Adrenal gland (tissue), 12 donors: ENCODE measurements around the gene ACOT7. TPM values are rescaled to one million over a fixed set of nuclear protein-coding genes. Genes with fewer than 3 reads are reported as not detected.
"Not testable (repeated sequence)": the region's sequence is repeated elsewhere in the genome, so short reads cannot be mapped to it uniquely, and the experiment has no call there.

ENCODE experiments used
- DNase-seq, 7 donors: peaks; one replicate each; pipeline ENCODE4 v3.0.0-alpha.2; 2019 to 2020
- H3K27ac ChIP-seq, 5 donors: fragments of 200-600 bp; sonication (generic) in 4 of 5; 1 replicate in 3 of 5; 2 replicates in 2 of 5; pipeline versions ENCODE4 v1.5.1 to v1.8.0; 2016 to 2020; ENCODE audit warnings: mild to moderate bottlenecking in 1 of 5
- H3K27me3 ChIP-seq: fragments of 200-600 bp; 2 replicates; pipeline ENCODE4 v1.8.0; 2021
- H3K36me3 ChIP-seq, 2 donors: fragments of 200-600 bp; replicated peaks in 1 of 2; 1 replicate in 1 of 2; 2 replicates in 1 of 2; pipeline versions ENCODE4 v1.5.1 to v1.8.0; 2018 to 2022
- H3K4me1 ChIP-seq, 2 donors: fragments of 200-600 bp; replicated peaks in 1 of 2; 1 replicate in 1 of 2; 2 replicates in 1 of 2; pipeline versions ENCODE4 v1.5.1 to v1.8.0; 2018 to 2021
- H3K4me3 ChIP-seq, 4 donors: fragments of 200-600 bp; sonication (generic) in 3 of 4; one replicate each; pipeline ENCODE4 v1.5.1; 2016 to 2018
- H3K9me3 ChIP-seq, 3 donors: fragments of 200-600 bp; sonication (generic) in 1 of 3; replicated peaks in 1 of 3; 1 replicate in 2 of 3; 2 replicates in 1 of 3; pipeline versions ENCODE4 v1.5.1 to v1.8.0; 2016 to 2021
- CTCF ChIP-seq, 6 experiments: fragments of 450-650 bp in 4 of 6; fragments of 200-600 bp in 2 of 6; sonication (generic) in 1 of 6; IDR thresholded peaks; 1 replicate in 5 of 6; 2 replicates in 1 of 6; pipeline versions ENCODE4 v1.5.1 to v1.8.0; 2016 to 2021; ENCODE audit warnings: antibody characterized with exemption in 6 of 6, mild to moderate bottlenecking in 2 of 6, moderate library complexity in 1 of 6
- POLR2A ChIP-seq, 2 donors: fragments of 450-650 bp; IDR thresholded peaks; one replicate each; pipeline ENCODE4 v1.6.1; 2017; ENCODE audit warnings: antibody characterized with exemption in 2 of 2, mild to moderate bottlenecking in 2 of 2, moderate library complexity in 1 of 2
- WGBS, 4 donors: extraction: QIAGEN DNeasy Blood & Tissue Kit in 2 of 4; methylation state at CpG; one replicate each; pipeline versions ENCODE4 v1.1.5 to v1.1.7; 2013 to 2017; 5-methylcytosine and 5-hydroxymethylcytosine counted together
- intact Hi-C, 2 donors: fragments of 100-400 bp; cut with DNase I; formaldehyde crosslinking; loops; one replicate each; pipeline versions ENCODE4 v1.14.1 to v1.15.0; 2022 to 2023
- microRNA-seq, 3 donors: library from miRNA; unstranded; fragments of <30 nt; microRNA quantifications; one replicate each; pipeline ENCODE4, GENCODE V29; 2017 to 2020
- polyA plus RNA-seq, 3 donors: library from polyadenylated mRNA; stranded (reverse); fragments of 200-250 nt in 2 of 3; fragments of 350-450 nt in 1 of 3; fragmentation: Illumina TruSeq in 1 of 3; extraction: RNeasy Lipid Tissue Mini Kit (QIAGEN cat#74804) in 1 of 3; gene quantifications; one replicate each; pipeline ENCODE4 v1.2.3, GENCODE V29; 2013 to 2014
- small RNA-seq, 2 donors: library from RNA; depleted of rRNA; stranded (forward); fragments of <200 nt; gene quantifications; one replicate each; pipeline ENCODE3, GENCODE V24; 2016
- total RNA-seq, 9 donors: library from RNA; depleted of rRNA in 4 of 9; stranded (reverse); fragments of >200 nt in 4 of 9; fragments of 120-200 nt in 1 of 9; fragmentation: NEBNext Ultra II Directional in 1 of 9; extraction: Animal tissue kit (Norgen Biotek cat#: 25700) in 1 of 9; gene quantifications; one replicate each; pipeline versions ENCODE4 v1.1.0 to v1.2.4, GENCODE V29; 2013 to 2023
- donor health status: healthy with polysubstance abuse.
- donor health status: Bipolar disorder and iron deficiency.
- donor health status: DM: yes; HTN: yes; CAD: no.
- donor health status: DM: no; HTN: no; CAD: no.
- donor health status: DM: no; HTN: no; CAD: no.
- donor health status: DM: yes; HTN: yes; CAD: no.

ACOT7 gene
- total and polyA plus RNA-seq, 12 donors, result 8.4 to 29.4 (median 14.5) TPM

GRCh38 chr1:6221210-6221784 lies 172.3 kb downstream of the ACOT7 start:
- Histone ChIP-seq H3K36me3 (peaks cover 0 to 30% of the 10 kb centered on the region in 2 donors), H3K9me3 (no peaks in the 10 kb centered on the region), H3K27me3 (no peaks in the 10 kb centered on the region), H3K4me1 (peaks cover 6 to 19% of the 10 kb centered on the region in 2 donors), H3K27ac (no peak overlapping the region), H3K4me3 (no peak overlapping the region)
- intact Hi-C loops, result no loop called here
- 94 to 96% (median 96%) methylated on average over 12 of the region's 12 CpGs for WGBS, 4 donors
- no peak for TF ChIP-seq POLR2A (IDR thresholded peaks at IDR 0.05)
- TF ChIP-seq CTCF (IDR thresholded peaks at IDR 0.05), result no peak
- DNase-seq, result no peak

GRCh38 chr1:6220236-6220635 lies 173.3 kb downstream of the ACOT7 start:
- Histone ChIP-seq H3K9me3 (no peaks in the 10 kb centered on the region), H3K27ac (no peak overlapping the region), H3K4me3 (no peak overlapping the region), H3K4me1 (peaks cover 6 to 18% of the 10 kb centered on the region in 2 donors), H3K27me3 (no peaks in the 10 kb centered on the region), H3K36me3 (peaks cover 0 to 21% of the 10 kb centered on the region in 2 donors)
- no peak for DNase-seq
- WGBS, 4 donors, result 85 to 94% (median 90%) methylated on average over 7 to 8 of the region's 8 CpGs
- intact Hi-C loops, result no loop called here
- TF ChIP-seq CTCF (IDR thresholded peaks at IDR 0.05) (no peak), POLR2A (IDR thresholded peaks at IDR 0.05) (no peak)

- H3K9me3 ChIP-seq, H3K27me3 ChIP-seq, H3K4me3 ChIP-seq, intact Hi-C loops, DNase-seq, H3K27ac ChIP-seq: not testable (repeated sequence)
- 82 to 88% (median 87%) methylated on average over 11 of the region's 11 CpGs for WGBS, 4 donors
- Histone ChIP-seq H3K36me3 (peaks cover 0 to 15% of the 10 kb centered on the region in 2 donors), H3K4me1 (peaks cover 5 to 12% of the 10 kb centered on the region in 2 donors)
Measured at GRCh38 chr1:6219641-6220040, 173.9 kb downstream of the ACOT7 start.

- Histone ChIP-seq H3K27me3 (no peaks in the 10 kb centered on the region), H3K4me3 (no peak overlapping the region), H3K4me1 (peaks cover 0 to 6% of the 10 kb centered on the region in 2 donors), H3K36me3 (peaks cover 0 to 4% of the 10 kb centered on the region in 2 donors), H3K9me3 (no peaks in the 10 kb centered on the region), H3K27ac (no peak overlapping the region)
- intact Hi-C loops, result no loop called here
- DNase-seq, result no peak
- no peak for TF ChIP-seq POLR2A (IDR thresholded peaks at IDR 0.05)
- no peak for TF ChIP-seq CTCF (IDR thresholded peaks at IDR 0.05)
- WGBS, 4 donors, result 89 to 92% (median 90%) methylated on average over 16 of the region's 16 CpGs
Measured at GRCh38 chr1:6218375-6219164, 175.0 kb downstream of the ACOT7 start.

Small RNA genes lying within 50 kb of the gene (microRNA-seq; reads per million reads assigned to microRNA genes)
- gene MIR4252, result 0 reads per million in 3 donors

Small RNA genes lying within 50 kb of the gene (small RNA-seq; reads per million reads assigned to genes)
- 0 reads per million in 2 donors for gene MIR4252

Other genes with a start within 250 kb of the ACOT7 start
- 1 to 10 TPM in 3 of 9 donors, under 1 TPM in 4, not detected in 2; 0.07 to 8.9 (median 0.32) TPM for gene CHD5, start 213.4 kb downstream of the ACOT7 start, total RNA-seq
- gene CHD5, start 213.4 kb downstream of the ACOT7 start, polyA plus RNA-seq, result 10 to 100 TPM in 1 of 3 donors, 1 to 10 TPM in 2; 1.8 to 56.5 (median 4.9) TPM
- gene RPL22, start 194.2 kb downstream of the ACOT7 start, total RNA-seq, result 100 to 1,000 TPM in 7 of 9 donors, 10 to 100 TPM in 2; 78.5 to 350 (median 291) TPM
- 100 to 1,000 TPM; 737 to 898 (median 819) TPM for gene RPL22, start 194.2 kb downstream of the ACOT7 start, polyA plus RNA-seq
- 10 to 100 TPM in 5 of 9 donors, 1 to 10 TPM in 4; 2.2 to 16.5 (median 10.8) TPM for gene RNF207, start 187.6 kb downstream of the ACOT7 start, total RNA-seq
- 10 to 100 TPM in 2 of 3 donors, 1 to 10 TPM in 1; 3.8 to 47.4 (median 17.1) TPM for gene RNF207, start 187.6 kb downstream of the ACOT7 start, polyA plus RNA-seq
- gene ICMT, start 157.8 kb downstream of the ACOT7 start, total RNA-seq, result 100 to 1,000 TPM in 1 of 9 donors, 10 to 100 TPM in 8; 42.0 to 120 (median 68.0) TPM
- 10 to 100 TPM; 12.6 to 98.0 (median 17.0) TPM for gene ICMT, start 157.8 kb downstream of the ACOT7 start, polyA plus RNA-seq
- gene HES3, start 149.6 kb downstream of the ACOT7 start, total RNA-seq, result not detected
- not detected for gene HES3, start 149.6 kb downstream of the ACOT7 start, polyA plus RNA-seq
- gene GPR153, start 132.7 kb downstream of the ACOT7 start, total RNA-seq, result 1 to 10 TPM; 1.3 to 5.9 (median 3.1) TPM
- 1 to 10 TPM in 2 of 3 donors, under 1 TPM in 1; 0.86 to 3.2 (median 2.4) TPM for gene GPR153, start 132.7 kb downstream of the ACOT7 start, polyA plus RNA-seq
- gene HES2, start 26.2 kb upstream of the ACOT7 start, total RNA-seq, result under 1 TPM in 3 of 9 donors, not detected in 6; 0.07 to 0.18 (median 0.14) TPM
- under 1 TPM in 2 of 3 donors, not detected in 1; 0.04 to 0.10 TPM for gene HES2, start 26.2 kb upstream of the ACOT7 start, polyA plus RNA-seq
- 10 to 100 TPM in 1 of 9 donors, 1 to 10 TPM in 7, under 1 TPM in 1; 0.67 to 10.8 (median 5.5) TPM for gene ESPN, start 31.0 kb upstream of the ACOT7 start, total RNA-seq
- gene ESPN, start 31.0 kb upstream of the ACOT7 start, polyA plus RNA-seq, result 1 to 10 TPM in 2 of 3 donors, under 1 TPM in 1; 0.16 to 9.8 (median 6.8) TPM
- 10 to 100 TPM in 4 of 9 donors, 1 to 10 TPM in 5; 2.4 to 36.4 (median 8.8) TPM for gene TNFRSF25, start 72.4 kb upstream of the ACOT7 start, total RNA-seq
- 100 to 1,000 TPM in 1 of 3 donors, 10 to 100 TPM in 1, 1 to 10 TPM in 1; 1.2 to 169 (median 63.8) TPM for gene TNFRSF25, start 72.4 kb upstream of the ACOT7 start, polyA plus RNA-seq
- gene PLEKHG5, start 97.9 kb upstream of the ACOT7 start, total RNA-seq, result 10 to 100 TPM in 8 of 9 donors, 1 to 10 TPM in 1; 4.1 to 29.2 (median 17.0) TPM
- gene PLEKHG5, start 97.9 kb upstream of the ACOT7 start, polyA plus RNA-seq, result 10 to 100 TPM in 2 of 3 donors, 1 to 10 TPM in 1; 2.0 to 96.3 (median 23.0) TPM
- gene NOL9, start 160.7 kb upstream of the ACOT7 start, total RNA-seq, result 10 to 100 TPM; 10.3 to 39.7 (median 24.7) TPM
- 10 to 100 TPM in 1 of 3 donors, 1 to 10 TPM in 2; 5.9 to 14.3 (median 8.0) TPM for gene NOL9, start 160.7 kb upstream of the ACOT7 start, polyA plus RNA-seq
- gene TAS1R1, start 161.5 kb upstream of the ACOT7 start, total RNA-seq, result under 1 TPM in 4 of 9 donors, not detected in 5; 0.11 to 0.83 (median 0.47) TPM
- under 1 TPM; 0.27 to 0.40 (median 0.37) TPM for gene TAS1R1, start 161.5 kb upstream of the ACOT7 start, polyA plus RNA-seq
- gene ZBTB48, start 186.2 kb upstream of the ACOT7 start, total RNA-seq, result 10 to 100 TPM in 8 of 9 donors, 1 to 10 TPM in 1; 9.5 to 50.9 (median 28.8) TPM
- 100 to 1,000 TPM in 2 of 3 donors, 1 to 10 TPM in 1; 6.8 to 245 (median 186) TPM for gene ZBTB48, start 186.2 kb upstream of the ACOT7 start, polyA plus RNA-seq
- gene KLHL21, start 209.1 kb upstream of the ACOT7 start, total RNA-seq, result 100 to 1,000 TPM in 2 of 9 donors, 10 to 100 TPM in 7; 14.5 to 108 (median 58.8) TPM
- 10 to 100 TPM; 11.7 to 19.1 (median 12.9) TPM for gene KLHL21, start 209.1 kb upstream of the ACOT7 start, polyA plus RNA-seq
- gene PHF13, start 220.0 kb upstream of the ACOT7 start, total RNA-seq, result 10 to 100 TPM in 8 of 9 donors, 1 to 10 TPM in 1; 8.7 to 20.1 (median 13.8) TPM
- gene PHF13, start 220.0 kb upstream of the ACOT7 start, polyA plus RNA-seq, result 10 to 100 TPM in 2 of 3 donors, 1 to 10 TPM in 1; 4.7 to 14.8 (median 11.2) TPM
- gene THAP3, start 231.1 kb upstream of the ACOT7 start, total RNA-seq, result 10 to 100 TPM; 16.2 to 45.6 (median 35.5) TPM
- 10 to 100 TPM; 11.1 to 65.6 (median 37.6) TPM for gene THAP3, start 231.1 kb upstream of the ACOT7 start, polyA plus RNA-seq